GM21786 (cell line): ENCODE data around the gene GPR62.
"Not testable (repeated sequence)": the region's sequence is repeated elsewhere in the genome, so short reads cannot be mapped to it uniquely, and the experiment has no call there.

Experiments
- ATAC-seq: cut with Tn5 transposase; IDR thresholded peaks from one replicate; pipeline ENCODE4 v1.9.1; 2021; ENCODE audit not compliant: unreplicated experiment

Gene GPR62

GRCh38 chr3:51988286-51989146 is 33.3 kb downstream of the GPR62 start:
- no peak for ATAC-seq

DNA sequence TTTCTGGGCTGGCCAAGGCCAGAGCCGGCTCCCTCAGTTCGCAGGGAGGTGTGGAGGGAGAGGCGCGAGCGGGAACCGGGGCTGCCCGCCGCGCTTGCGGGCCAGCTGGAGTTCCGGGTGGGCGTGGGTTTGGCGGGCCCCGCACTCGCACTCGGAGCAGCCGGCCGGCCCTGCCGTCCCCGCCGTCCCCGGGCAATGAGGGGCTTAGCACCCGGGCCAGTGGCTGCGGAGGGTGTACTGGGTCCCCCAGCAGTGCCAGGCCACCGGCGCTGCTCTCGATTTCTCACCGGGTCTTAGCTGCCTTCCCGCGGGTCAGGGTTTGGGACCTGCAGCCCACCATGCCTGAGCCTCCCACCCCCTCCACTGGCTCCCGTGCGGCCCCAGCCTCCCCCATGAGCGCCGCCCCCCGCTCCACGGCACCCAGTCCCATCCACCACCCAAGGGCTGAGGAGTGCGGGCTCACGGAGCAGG is 35.4 kb downstream of the GPR62 start:
- not testable (repeated sequence) for ATAC-seq

DNA sequence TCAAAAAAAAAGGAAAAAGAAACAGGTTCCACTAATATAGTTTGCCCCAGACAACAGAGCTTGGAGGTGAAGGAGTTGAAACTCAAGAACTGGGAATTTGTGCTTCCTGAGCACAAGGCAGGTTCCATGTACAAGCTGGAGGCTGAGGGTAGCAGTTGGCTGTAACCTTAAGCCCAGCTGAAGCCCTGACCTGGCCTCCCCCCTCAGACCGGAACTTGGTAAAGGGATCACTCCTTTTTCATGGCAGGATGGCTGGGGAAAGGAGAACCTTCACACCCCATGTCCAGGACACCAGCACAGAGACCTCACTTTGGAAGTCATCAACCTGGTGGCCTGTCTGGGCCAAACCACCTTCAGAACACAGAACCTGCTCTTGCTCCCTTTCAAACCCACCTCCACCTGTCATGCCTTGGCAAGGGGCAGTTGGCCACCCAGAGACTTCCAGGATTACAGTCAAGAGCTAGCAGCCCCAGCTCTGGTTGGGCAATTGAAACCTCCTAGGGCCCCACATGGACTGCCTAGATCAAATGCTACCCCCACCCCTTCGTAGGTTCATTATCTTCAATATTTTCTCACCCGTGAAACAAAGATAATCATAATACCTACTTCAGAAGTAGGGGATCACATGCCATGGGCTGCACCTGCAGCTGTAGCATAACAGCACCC is 37.0 kb downstream of the GPR62 start:
- no peak for ATAC-seq

GRCh38 chr3:51993657-51994056 is 38.5 kb downstream of the GPR62 start:
- ATAC-seq: not testable (repeated sequence)

DNA sequence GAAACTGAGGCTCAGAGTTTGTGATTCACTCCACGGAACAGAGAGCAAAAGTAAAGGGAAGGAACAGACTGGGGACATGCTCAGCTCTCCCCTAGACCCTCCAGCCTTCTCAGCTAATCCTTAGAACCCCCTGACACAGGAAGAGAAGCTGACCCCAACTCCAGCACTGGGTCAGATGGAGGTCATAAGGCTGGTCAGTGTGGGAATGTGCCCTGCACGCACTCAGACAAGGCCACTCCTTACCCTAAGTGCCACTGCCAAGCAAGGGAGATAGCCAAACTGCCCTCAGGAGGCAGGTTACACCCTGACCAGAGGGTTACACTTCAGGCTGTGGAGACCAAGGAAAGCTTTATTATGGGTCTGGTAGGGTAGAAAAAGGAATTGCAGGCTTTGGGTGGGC is 39.3 kb downstream of the GPR62 start:
- ATAC-seq: no peak

GRCh38 chr3:51995346-51996163 is 40.4 kb downstream of the GPR62 start, which contains the start of gene RPL29:
TSS of gene RPL29 (minus strand) at chr3:51995895. CDS start at chr3:51995461, 434 bp downstream.
- ATAC-seq: peak; percentile 90

- ATAC-seq: no peak
Observed at GRCh38 chr3:51997172-51997571, 42.0 kb downstream of the GPR62 start.

DNA sequence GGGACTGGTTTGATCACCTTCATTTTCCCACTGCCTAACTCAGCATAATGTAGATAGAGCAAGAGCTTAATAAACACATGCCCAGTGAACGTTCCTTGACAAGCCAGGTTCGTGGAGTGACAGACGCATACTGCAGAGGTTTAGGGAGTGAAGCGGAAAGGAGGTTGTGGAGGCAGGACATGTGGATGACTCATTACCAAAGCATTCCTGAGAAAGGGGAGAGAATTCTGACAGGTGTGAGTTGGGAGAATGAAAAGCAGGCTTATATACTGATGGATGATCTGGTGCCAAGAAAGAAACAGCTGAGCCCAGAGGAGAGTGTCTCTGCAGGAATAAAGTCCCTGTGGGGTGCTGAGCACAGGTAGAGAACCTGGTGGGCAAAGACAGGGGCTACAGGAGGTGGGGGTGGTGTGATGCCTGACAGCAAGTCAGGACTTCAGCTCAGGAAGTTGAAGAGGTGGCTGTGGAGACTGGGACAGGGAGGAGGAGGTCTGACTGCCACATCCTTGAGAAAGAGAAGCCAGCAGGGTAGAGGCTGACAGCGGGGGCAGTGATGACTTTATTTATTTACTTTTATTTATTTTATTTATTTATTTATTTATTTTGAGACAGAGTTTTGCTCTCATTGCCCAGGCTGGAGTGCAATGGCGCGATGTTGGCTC is 42.9 kb downstream of the GPR62 start:
- no peak for ATAC-seq

- ATAC-seq: no peak
Observed at GRCh38 chr3:51998774-51999173, 43.6 kb downstream of the GPR62 start.

DNA sequence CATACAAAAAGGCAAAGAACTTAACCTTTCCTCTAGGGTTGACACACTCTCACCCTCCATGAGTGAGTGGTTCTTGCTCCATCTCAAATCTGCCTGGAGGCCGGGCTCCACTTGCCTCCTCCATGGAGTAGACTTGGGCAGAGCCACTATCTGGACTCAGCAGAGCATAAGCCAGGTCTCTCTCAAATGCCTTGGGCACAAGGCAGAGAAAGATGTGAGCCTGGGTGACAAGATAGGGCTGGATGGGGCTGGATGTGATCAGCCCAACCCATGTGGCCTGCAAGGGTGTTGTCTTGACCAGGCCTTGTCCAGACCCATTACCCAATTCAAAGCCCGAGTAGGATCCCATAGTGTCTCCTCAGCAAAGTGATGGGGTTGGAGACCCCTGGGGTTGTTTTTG is 44.7 kb downstream of the GPR62 start:
- no peak for ATAC-seq

DNA sequence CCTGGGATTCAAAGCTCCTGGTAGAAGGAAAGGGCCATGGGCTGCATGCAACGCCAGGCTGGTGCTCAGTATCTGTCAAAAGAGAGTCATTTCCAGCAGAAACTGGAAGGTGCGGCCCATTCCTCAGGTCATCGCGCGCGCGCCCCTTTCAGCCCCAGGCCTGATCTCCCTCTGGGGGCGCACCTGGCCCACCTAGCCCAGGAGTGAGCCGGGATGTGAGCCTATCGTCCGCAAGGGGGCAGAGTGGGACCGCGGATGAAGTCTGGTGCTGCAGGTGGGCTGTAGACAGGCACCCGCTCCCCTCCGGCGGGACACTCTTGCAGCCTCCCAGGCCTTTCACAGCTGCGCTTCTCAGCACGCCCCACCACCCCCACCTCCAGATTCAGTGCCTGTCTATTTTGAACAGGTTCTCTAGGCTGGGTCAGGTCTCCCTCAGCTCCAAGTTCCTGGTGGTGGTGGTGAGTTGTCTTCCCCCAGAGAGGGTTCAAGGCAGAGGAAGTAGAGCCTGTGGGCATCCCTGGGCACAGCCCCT is 46.3 kb downstream of the GPR62 start:
- ATAC-seq: peak; percentile 76

DNA sequence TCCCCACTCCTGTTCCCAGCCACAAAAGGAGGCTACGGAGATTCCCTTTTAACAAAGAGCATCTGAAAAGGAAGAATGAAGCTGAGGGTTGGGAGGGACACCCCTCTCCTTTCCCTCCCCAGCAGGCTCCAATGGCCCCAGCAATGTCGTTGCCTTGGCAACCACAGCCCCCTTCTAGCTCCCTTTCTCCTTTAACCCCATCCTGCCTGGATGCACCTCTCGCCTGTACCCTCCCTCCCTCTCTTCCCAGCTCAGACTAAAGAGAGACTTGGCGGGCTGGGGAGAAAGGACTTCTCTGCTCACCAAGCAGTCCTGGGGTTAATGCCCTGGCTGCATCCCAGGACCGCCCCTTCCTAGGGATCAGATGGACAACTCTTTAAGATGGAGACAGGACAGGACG is 47.6 kb downstream of the GPR62 start:
- no peak for ATAC-seq

DNA sequence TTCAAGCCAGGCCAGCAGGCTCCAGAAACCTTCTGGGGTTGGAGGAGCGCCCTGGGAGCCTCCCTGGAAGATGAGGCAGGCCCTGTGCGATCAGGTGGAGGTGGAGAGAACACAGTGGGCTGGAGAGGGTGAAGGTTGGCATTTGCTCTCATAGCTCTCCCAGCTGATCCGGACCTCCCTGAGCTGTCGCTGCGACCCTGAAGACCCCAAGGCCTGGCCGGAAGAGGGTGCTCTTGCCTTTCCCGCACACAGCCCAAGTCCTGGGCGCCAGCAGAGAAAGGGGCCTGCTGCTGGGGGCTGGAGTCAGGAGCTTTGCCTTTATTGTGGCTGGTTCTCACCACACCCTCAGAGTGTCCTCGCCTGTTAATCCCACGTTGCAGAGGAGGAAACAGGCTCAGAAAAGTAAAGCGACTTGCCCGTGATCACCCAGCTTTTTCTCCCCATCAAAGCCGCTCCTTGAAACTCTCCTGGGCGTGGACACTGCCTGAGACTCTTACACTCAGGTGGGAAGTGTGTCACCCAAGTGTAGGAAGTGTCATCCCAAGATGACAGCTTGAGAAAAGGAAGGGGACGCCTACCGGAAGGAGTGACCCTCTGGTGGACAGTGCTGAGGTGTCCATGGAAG is 49.1 kb downstream of the GPR62 start:
- no peak for ATAC-seq

DNA sequence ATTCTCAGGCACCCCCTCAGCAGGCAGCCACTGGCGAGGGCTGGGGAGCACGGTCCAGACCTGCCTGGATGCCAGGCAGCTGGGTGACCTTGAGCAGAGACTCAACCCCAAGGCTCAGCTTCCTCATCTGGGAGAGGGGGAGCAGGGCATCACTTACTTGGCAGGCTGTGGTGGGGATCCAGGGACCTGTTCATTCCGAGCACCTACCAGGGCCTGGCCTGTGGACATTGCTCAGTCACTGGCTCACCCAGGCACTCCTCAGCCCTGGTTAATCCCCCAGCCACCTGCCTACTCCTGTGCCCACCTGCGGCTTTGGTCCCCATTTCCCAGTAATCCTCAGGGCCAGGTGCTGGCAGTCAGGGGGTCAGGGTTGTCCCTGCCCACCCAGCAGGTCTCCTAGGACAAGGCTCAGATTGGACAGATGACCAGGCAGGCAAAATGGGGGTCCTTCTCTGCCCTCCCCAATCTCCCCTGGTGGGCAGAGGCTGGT is 49.8 kb downstream of the GPR62 start:
- ATAC-seq: no peak

GRCh38 chr3:52005571-52005986 is 50.4 kb downstream of the GPR62 start:
- no peak for ATAC-seq

DNA sequence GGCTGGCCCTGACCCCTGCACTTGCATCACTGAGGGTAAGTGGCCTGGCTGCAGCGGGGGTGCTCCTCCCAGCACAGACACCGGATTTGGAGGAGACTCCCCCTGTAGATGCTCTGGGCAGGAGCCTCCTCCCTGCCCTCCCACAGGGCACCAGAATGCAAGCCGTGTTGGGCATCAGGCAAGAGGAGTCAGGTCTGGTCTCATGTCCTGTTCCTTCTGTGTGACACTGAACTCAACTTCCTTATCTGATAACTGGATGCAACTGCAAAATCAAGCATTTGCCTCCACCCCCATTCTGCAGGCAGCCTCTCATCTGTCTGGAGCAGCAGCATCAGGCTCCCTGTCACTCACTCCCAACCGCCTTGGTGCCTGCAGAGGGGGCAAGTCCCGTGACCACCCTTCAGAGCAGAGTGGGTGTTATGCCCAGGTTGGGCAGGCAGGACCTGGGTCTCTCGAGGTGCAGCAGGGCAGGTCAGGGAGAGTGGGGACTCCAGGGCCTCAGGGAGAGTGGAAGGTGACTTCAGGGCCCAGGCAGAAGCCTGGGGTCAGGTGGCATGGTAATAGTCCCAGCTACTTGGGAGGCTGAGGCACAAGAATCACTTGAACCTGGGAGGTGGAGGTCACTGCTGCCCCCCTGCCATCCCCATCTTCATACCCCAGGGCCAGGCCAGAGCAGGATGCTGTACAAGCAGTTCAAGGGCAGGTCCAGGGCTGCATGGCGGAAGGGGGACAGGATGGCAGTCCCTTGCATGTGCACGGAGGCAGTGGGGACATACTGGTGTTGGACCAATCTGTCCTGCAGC is 51.0 kb downstream of the GPR62 start:
- ATAC-seq: no peak

GRCh38 chr3:52006820-52007133 is 51.6 kb downstream of the GPR62 start:
- no peak for ATAC-seq
